HG02884 (cell line): ENCODE measurements around the gene EHBP1L1.

Source experiments
- ATAC-seq: cut with Tn5 transposase; IDR thresholded peaks from one replicate; pipeline ENCODE4 v1.9.1; 2021; ENCODE audit warnings: mild to moderate bottlenecking, moderate library complexity; ENCODE audit not compliant: unreplicated experiment

EHBP1L1 gene

GRCh38 chr11:65576867-65577755, 1.3 kb downstream of the EHBP1L1 start:
- no peak for ATAC-seq

- ATAC-seq, result no peak
Observed at GRCh38 chr11:65577756-65578109, 1.9 kb downstream of the EHBP1L1 start.

- no peak for ATAC-seq
Observed at GRCh38 chr11:65578134-65578533, 2.3 kb downstream of the EHBP1L1 start.

GRCh38 chr11:65578667-65579066, 2.8 kb downstream of the EHBP1L1 start:
- ATAC-seq, result no peak

- ATAC-seq, result no peak
Observed at GRCh38 chr11:65579291-65579690, 3.4 kb downstream of the EHBP1L1 start.

GRCh38 chr11:65580031-65580692, 4.3 kb downstream of the EHBP1L1 start:
- ATAC-seq, result no peak

- ATAC-seq, result no peak
Observed at GRCh38 chr11:65580756-65581155, 4.9 kb downstream of the EHBP1L1 start.

GRCh38 chr11:65581928-65582327, 6.1 kb downstream of the EHBP1L1 start:
- ATAC-seq, result no peak

GRCh38 chr11:65583589-65583988, 7.7 kb downstream of the EHBP1L1 start:
- no peak for ATAC-seq

- ATAC-seq, result no peak
Observed at GRCh38 chr11:65584106-65584505, 8.3 kb downstream of the EHBP1L1 start.

GRCh38 chr11:65584723-65585171, 8.9 kb downstream of the EHBP1L1 start:
- no peak for ATAC-seq

- ATAC-seq, result no peak
Observed at GRCh38 chr11:65585396-65586246, 9.8 kb downstream of the EHBP1L1 start.

- ATAC-seq, result no peak
Observed at GRCh38 chr11:65586247-65586630, 10.4 kb downstream of the EHBP1L1 start.

- no peak for ATAC-seq
Observed at GRCh38 chr11:65586676-65587075, 10.8 kb downstream of the EHBP1L1 start.

GRCh38 chr11:65588199-65589054, 12.6 kb downstream of the EHBP1L1 start:
- peak; percentile 71 for ATAC-seq

GRCh38 chr11:65589444-65590239, 13.8 kb downstream of the EHBP1L1 start:
- no peak for ATAC-seq

GRCh38 chr11:65590240-65590738, 14.4 kb downstream of the EHBP1L1 start:
- ATAC-seq, result no peak

- no peak for ATAC-seq
Observed at GRCh38 chr11:65591939-65592857, 16.3 kb downstream of the EHBP1L1 start.
